ENCODE data around the gene OR4E1. TPM values are rescaled to one million over a fixed set of nuclear protein-coding genes. Genes with fewer than 3 reads are reported as not detected.

OR4E1 gene
- total RNA-seq, 6 donors from 2014 or later, result not detected

- Histone ChIP-seq H3K4me3 (no peak overlapping the region), H3K27me3 (no peaks in the 10 kb centered on the region), H3K36me3 (no peaks in the 10 kb centered on the region), H3K9me3 (no peaks in the 10 kb centered on the region), H3K27ac (no peak overlapping the region), H3K4me1 (no peaks in the 10 kb centered on the region)
- ATAC-seq (ENCODE audit: low FRiP score in 2 of 2) (no peak), DNase-seq (no peak)
- WGBS, 2 donors, result 90 to 100% methylated on average over 1 of the region's 1 CpG
- TF ChIP-seq CTCF (IDR thresholded peaks at IDR 0.05), result no peak
- TF ChIP-seq EP300 (IDR thresholded peaks at IDR 0.05), result no peak
- no peak for TF ChIP-seq POLR2AphosphoS5 (IDR thresholded peaks at IDR 0.05)
- no peak for TF ChIP-seq POLR2A (IDR thresholded peaks at IDR 0.05)
These were observed 16.6 kb downstream of the OR4E1 start for GRCh38 chr14:21656980-21657379.

- Histone ChIP-seq H3K27me3 (no peaks in the 10 kb centered on the region), H3K27ac (no peak overlapping the region), H3K4me3 (no peak overlapping the region), H3K4me1 (no peaks in the 10 kb centered on the region), H3K36me3 (no peaks in the 10 kb centered on the region), H3K9me3 (no peaks in the 10 kb centered on the region)
- DNase-seq (no peak), ATAC-seq (ENCODE audit: low FRiP score in 2 of 2) (no peak)
- WGBS, 2 donors, result 91 to 96% methylated on average over 5 of the region's 5 CpGs
- TF ChIP-seq CTCF (IDR thresholded peaks at IDR 0.05) (no peak), POLR2A (IDR thresholded peaks at IDR 0.05) (no peak), EP300 (IDR thresholded peaks at IDR 0.05) (no peak), POLR2AphosphoS5 (IDR thresholded peaks at IDR 0.05) (no peak)
These were observed 19.4 kb downstream of the OR4E1 start for GRCh38 chr14:21654215-21654614.

GRCh38 chr14:21653331-21653885 lies 20.2 kb downstream of the OR4E1 start, which contains the start of gene OR4E2:
Gene OR4E2 (plus strand): TSS chr14:21653835. CDS start chr14:21665083, 11,248 bp downstream.
- WGBS, 2 donors, result 72 to 80% methylated on average over 2 of the region's 2 CpGs
- H3K27me3 ChIP-seq, result no peaks in the 10 kb centered on the region
- no peak within 1 kb of the TSS for H3K27ac ChIP-seq
- no peaks in the 10 kb centered on the region for H3K9me3 ChIP-seq
- ATAC-seq (ENCODE audit: low FRiP score in 2 of 2) (no peak), DNase-seq (no peak)
- H3K36me3 ChIP-seq, result no peaks in the 10 kb centered on the region
- no peak within 1 kb of the TSS for H3K4me3 ChIP-seq
- H3K4me1 ChIP-seq, result no peaks in the 10 kb centered on the region
- TF ChIP-seq POLR2AphosphoS5 (IDR thresholded peaks at IDR 0.05) (no peak), EP300 (IDR thresholded peaks at IDR 0.05) (no peak), CTCF (IDR thresholded peaks at IDR 0.05) (no peak), POLR2A (IDR thresholded peaks at IDR 0.05) (no peak)

GRCh38 chr14:21652209-21652808 lies 21.3 kb downstream of the OR4E1 start:
- H3K4me3 ChIP-seq, result no peak overlapping the region
- H3K36me3 ChIP-seq, result no peaks in the 10 kb centered on the region
- TF ChIP-seq POLR2A (IDR thresholded peaks at IDR 0.05) (no peak), POLR2AphosphoS5 (IDR thresholded peaks at IDR 0.05) (no peak), CTCF (IDR thresholded peaks at IDR 0.05) (no peak)
- ATAC-seq (ENCODE audit: low FRiP score in 2 of 2) (no peak), DNase-seq (no peak)
- no peak overlapping the region for H3K27ac ChIP-seq
- H3K4me1 ChIP-seq, result no peaks in the 10 kb centered on the region
- WGBS, 2 donors, result 29 to 50% methylated on average over 1 of the region's 1 CpG
- no peaks in the 10 kb centered on the region for H3K27me3 ChIP-seq
- H3K9me3 ChIP-seq, result no peaks in the 10 kb centered on the region

GRCh38 chr14:21647380-21647779 lies 26.2 kb downstream of the OR4E1 start:
- Histone ChIP-seq H3K27me3 (no peaks in the 10 kb centered on the region), H3K27ac (no peak overlapping the region), H3K36me3 (no peaks in the 10 kb centered on the region), H3K4me3 (no peak overlapping the region), H3K9me3 (no peaks in the 10 kb centered on the region), H3K4me1 (no peaks in the 10 kb centered on the region)
- TF ChIP-seq POLR2AphosphoS5 (IDR thresholded peaks at IDR 0.05) (no peak), EP300 (IDR thresholded peaks at IDR 0.05) (no peak), CTCF (IDR thresholded peaks at IDR 0.05) (no peak), POLR2A (IDR thresholded peaks at IDR 0.05) (no peak)
- ATAC-seq (ENCODE audit: low FRiP score in 2 of 2) (no peak), DNase-seq (no peak)

All from upper lobe of left lung (tissue), 6 donors.